PC-3 (cell line): ENCODE results near the gene RESP18. TPM values are rescaled to one million over a fixed set of nuclear protein-coding genes. Genes with fewer than 3 reads are reported as not detected.

Experiments used
- ATAC-seq: fragments of 200-7000 bp; cut with Tn5 transposase; 2 replicates; pipeline ENCODE4 v1.9.1; 2020; ENCODE audit warnings: mild to moderate bottlenecking, moderate library complexity
- BruUV-seq: library from RNA; stranded (reverse); fragments of 400-500 nt; replicated peaks from 2 replicates; lab custom pipeline; 2021; lab: Mats Ljungman, UMichigan
- CTCF ChIA-PET: fragments of 300-600 bp; sonication (Branson Sonifier 250); formaldehyde crosslinking; loops from one replicate; lab custom pipeline; 2022; ENCODE audit warnings: antibody characterized with exemption; lab: Charles Lee
- POLR2A ChIA-PET: fragments of 300-600 bp; sonication (Branson Sonifier 250); formaldehyde crosslinking; loops from one replicate; lab custom pipeline; 2022; ENCODE audit warnings: antibody characterized with exemption; ENCODE audit not compliant: unreplicated experiment; lab: Charles Lee
- DNase-seq: peaks from one replicate; pipeline ENCODE4 v3.0.0-alpha.2; 2015
- H2AFZ ChIP-seq: fragments of 300-600 bp; sonication (generic); 2 replicates; pipeline ENCODE4 v1.6.0; 2016; ENCODE audit warnings: antibody characterized with exemption, low read length
- H3F3A ChIP-seq: fragments of 300-600 bp; sonication (generic); one replicate; pipeline ENCODE4 v1.6.0; 2017; ENCODE audit warnings: antibody characterized with exemption, low read length, control low read depth, mild to moderate bottlenecking; ENCODE audit not compliant: unreplicated experiment
- H3K27ac ChIP-seq: fragments of 300-600 bp; sonication (generic); 2 replicates; pipeline ENCODE4 v1.5.1; 2016; ENCODE audit warnings: mild to moderate bottlenecking, low read length
- H3K27me3 ChIP-seq: fragments of 300-600 bp; sonication (generic); 2 replicates; pipeline ENCODE4 v1.6.1; 2016; ENCODE audit warnings: low read length, mixed read lengths
- H3K36me3 ChIP-seq: fragments of 300-600 bp; sonication (generic); 2 replicates; pipeline ENCODE4 v1.6.1; 2016; ENCODE audit warnings: low read depth, mixed run types, low read length, mixed read lengths
- H3K4me1 ChIP-seq: fragments of 300-600 bp; sonication (generic); 2 replicates; pipeline ENCODE4 v1.5.1; 2016; ENCODE audit warnings: low read length; ENCODE audit not compliant: insufficient read depth
- H3K4me2 ChIP-seq: fragments of 300-600 bp; sonication (generic); 2 replicates; pipeline ENCODE4 v1.6.0; 2016; ENCODE audit warnings: low read length
- H3K4me3 ChIP-seq: fragments of 300-600 bp; sonication (generic); 2 replicates; pipeline ENCODE4 v1.5.1; 2016; ENCODE audit warnings: mild to moderate bottlenecking, low read length, mixed read lengths
- H3K79me2 ChIP-seq: fragments of 300-600 bp; sonication (generic); 2 replicates; pipeline ENCODE4 v1.6.1; 2017; ENCODE audit warnings: low read length, mixed read lengths
- H3K9ac ChIP-seq: fragments of 300-600 bp; sonication (generic); 2 replicates; pipeline ENCODE4 v1.6.0; 2016; ENCODE audit warnings: mild to moderate bottlenecking, low read length
- H3K9me2 ChIP-seq: fragments of 300-600 bp; sonication (generic); replicated peaks from 2 replicates; pipeline ENCODE4 v1.6.1; 2016; ENCODE audit warnings: mixed run types, low read length, mixed read lengths
- H3K9me3 ChIP-seq: fragments of 300-600 bp; sonication (generic); 2 replicates; pipeline ENCODE4 v1.6.1; 2016; ENCODE audit warnings: low read length, mixed read lengths
- H4K20me1 ChIP-seq: fragments of 300-600 bp; sonication (generic); 2 replicates; pipeline ENCODE4 v1.6.1; 2016; ENCODE audit warnings: low read length, mixed read lengths
- EZH2 ChIP-seq: fragments of 300-600 bp; sonication (generic); IDR thresholded peaks from one replicate; pipeline ENCODE4 v1.6.1; 2017; ENCODE audit warnings: antibody characterized with exemption, mild to moderate bottlenecking, low read length; ENCODE audit not compliant: unreplicated experiment
- EZH2phosphoT487 ChIP-seq: fragments of 300-600 bp; sonication (generic); IDR thresholded peaks from 2 replicates; pipeline ENCODE4 v1.6.1; 2018; ENCODE audit warnings: mild to moderate bottlenecking, antibody characterized with exemption, low read length, borderline replicate concordance
- intact Hi-C: fragments of 100-400 bp; cut with micrococcal nuclease; formaldehyde crosslinking; loops from 2 replicates; pipeline ENCODE4 v1.9.0; 2023
- total RNA-seq: library from RNA; depleted of rRNA; stranded (reverse); fragments of >200 nt; gene quantifications from 2 replicates; pipeline ENCODE4 v1.2.3, GENCODE V29; 2014
- TF ChIP-seq, protein P1 (sequence below): fragments of 300-600 bp; sonication (generic); conservative IDR thresholded peaks from 2 replicates; pipeline ENCODE4 v1.5.1; 2017; ENCODE audit warnings: antibody characterized with exemption, low read depth, mild to moderate bottlenecking, low read length

The RESP18 gene
- total RNA-seq, 1 experiment from 2014 or later, result not detected

DNA sequence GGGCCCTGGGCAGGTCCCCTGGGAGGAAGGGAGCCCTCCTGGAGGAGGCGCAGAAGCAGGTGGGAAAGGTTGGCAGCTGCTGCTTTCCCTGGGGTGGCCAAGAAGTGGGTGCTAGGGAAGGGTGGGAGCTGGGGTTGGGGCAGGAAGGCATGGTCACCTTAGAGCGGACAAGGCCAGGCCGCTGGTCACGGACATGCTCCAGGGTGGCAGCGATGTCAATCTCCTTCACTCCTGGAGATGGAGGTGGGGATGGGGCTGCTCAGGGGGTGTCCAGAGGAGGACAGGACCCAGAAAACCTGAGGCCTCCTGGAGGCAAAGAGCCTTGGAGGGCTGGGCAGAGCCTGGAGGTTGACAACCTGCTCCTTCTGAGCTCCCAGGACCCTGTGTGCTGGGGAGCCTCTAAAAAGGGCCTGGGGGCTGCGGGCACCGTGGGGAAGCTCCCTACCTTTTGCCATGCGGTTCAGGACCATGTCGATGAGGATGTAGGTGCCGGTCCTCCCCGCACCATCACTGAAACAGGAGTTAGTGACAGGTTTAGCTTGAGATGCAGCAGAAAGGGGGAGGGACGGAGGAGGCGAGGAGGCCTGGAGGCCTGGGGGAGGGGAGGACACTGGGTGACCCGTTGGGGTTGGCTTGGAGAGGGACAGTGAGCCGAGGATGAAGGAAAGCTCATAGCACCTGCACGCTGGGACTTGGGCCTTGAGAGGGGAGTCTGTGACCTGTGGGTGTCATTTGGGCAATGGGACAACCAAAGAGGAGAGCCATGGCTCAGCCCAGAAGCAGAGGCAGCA lies 42.0 kb downstream of the RESP18 start:
- no peaks in the 10 kb centered on the region for H3F3A ChIP-seq
- ATAC-seq, result no peak
- H3K4me2 ChIP-seq, result no peak overlapping the region
- CTCF ChIA-PET, result no interaction called here
- peaks cover 23% of the 10 kb centered on the region for H3K4me1 ChIP-seq
- H2AFZ ChIP-seq, result no peak overlapping the region
- no peaks in the 10 kb centered on the region for H3K36me3 ChIP-seq
- no peak overlapping the region for H3K4me3 ChIP-seq
- no peak for DNase-seq
- H4K20me1 ChIP-seq, result no peaks in the 10 kb centered on the region
- H3K9me2 ChIP-seq, result no peaks in the 10 kb centered on the region
- intact Hi-C loops, result no loop called here
- BruUV-seq, result no TSS peak
- TF ChIP-seq, protein P1, sequence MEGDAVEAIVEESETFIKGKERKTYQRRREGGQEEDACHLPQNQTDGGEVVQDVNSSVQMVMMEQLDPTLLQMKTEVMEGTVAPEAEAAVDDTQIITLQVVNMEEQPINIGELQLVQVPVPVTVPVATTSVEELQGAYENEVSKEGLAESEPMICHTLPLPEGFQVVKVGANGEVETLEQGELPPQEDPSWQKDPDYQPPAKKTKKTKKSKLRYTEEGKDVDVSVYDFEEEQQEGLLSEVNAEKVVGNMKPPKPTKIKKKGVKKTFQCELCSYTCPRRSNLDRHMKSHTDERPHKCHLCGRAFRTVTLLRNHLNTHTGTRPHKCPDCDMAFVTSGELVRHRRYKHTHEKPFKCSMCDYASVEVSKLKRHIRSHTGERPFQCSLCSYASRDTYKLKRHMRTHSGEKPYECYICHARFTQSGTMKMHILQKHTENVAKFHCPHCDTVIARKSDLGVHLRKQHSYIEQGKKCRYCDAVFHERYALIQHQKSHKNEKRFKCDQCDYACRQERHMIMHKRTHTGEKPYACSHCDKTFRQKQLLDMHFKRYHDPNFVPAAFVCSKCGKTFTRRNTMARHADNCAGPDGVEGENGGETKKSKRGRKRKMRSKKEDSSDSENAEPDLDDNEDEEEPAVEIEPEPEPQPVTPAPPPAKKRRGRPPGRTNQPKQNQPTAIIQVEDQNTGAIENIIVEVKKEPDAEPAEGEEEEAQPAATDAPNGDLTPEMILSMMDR, result no peak
- TF ChIP-seq EZH2phosphoT487 (no peak), EZH2 (no peak)
- no peaks in the 10 kb centered on the region for H3K79me2 ChIP-seq
- POLR2A ChIA-PET, result no interaction called here
- no peaks in the 10 kb centered on the region for H3K27me3 ChIP-seq
- H3K9me3 ChIP-seq, result no peaks in the 10 kb centered on the region
- H3K27ac ChIP-seq, result no peak overlapping the region
- no peak overlapping the region for H3K9ac ChIP-seq

DNA sequence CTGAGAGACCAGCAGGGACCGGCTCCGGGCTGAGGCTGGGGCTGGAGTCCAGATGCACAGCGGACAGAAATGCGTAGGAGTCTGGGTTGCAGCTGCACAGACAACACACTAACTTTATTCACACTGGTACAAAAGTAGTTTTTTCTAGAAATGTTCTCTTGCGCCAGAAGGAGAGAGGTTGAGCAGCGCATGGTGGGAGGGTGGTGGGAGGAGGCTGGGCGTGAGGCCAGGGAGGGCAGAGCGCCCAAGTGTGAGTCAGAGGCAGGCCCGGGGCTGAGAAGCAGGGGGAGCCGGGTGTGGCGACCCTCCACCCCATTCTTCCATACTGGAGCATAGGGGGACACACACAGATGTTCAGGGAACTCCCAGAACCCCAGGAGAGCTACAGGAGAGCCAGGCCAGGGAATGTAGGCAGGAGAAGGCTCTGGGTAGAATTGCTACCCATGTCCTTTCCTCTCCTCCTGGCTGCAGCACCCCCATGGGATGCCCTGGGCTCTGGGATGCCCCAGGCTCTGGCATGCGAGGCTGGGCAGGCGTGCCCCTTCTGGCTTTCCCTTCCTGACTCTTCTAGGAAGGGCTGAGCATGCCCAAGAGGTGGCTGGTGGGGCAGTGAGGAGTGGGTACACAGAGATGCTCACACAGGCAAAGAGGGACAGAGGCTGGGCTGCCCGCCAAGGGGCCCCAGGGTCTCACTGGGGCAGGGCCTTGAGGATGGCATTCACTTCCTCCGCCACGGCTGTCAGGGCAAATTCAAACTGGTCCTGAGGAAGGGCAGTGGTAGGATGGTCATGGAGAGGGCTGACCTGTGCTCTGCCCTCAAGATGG lies 42.8 kb downstream of the RESP18 start:
- ATAC-seq (peak; percentile 52), DNase-seq (peak; percentile 72)
- ChIA-PET CTCF (no interaction called here), POLR2A (no interaction called here)
- no peaks in the 10 kb centered on the region for H3F3A ChIP-seq
- no peak overlapping the region for H3K27ac ChIP-seq
- no peak overlapping the region for H2AFZ ChIP-seq
- H3K4me1 ChIP-seq, result peaks cover 18% of the 10 kb centered on the region
- no TSS peak for BruUV-seq
- H3K4me3 ChIP-seq, result no peak overlapping the region
- TF ChIP-seq, protein P1, result no peak
- TF ChIP-seq EZH2phosphoT487 (no peak), EZH2 (no peak)
- no peaks in the 10 kb centered on the region for H3K9me2 ChIP-seq
- peak overlapping the region; percentile 42 for H3K4me2 ChIP-seq
- no peaks in the 10 kb centered on the region for H3K9me3 ChIP-seq
- H3K79me2 ChIP-seq, result no peaks in the 10 kb centered on the region
- peaks cover 3% of the 10 kb centered on the region; the same call in 1 of the 2 replicates for H3K36me3 ChIP-seq
- H3K9ac ChIP-seq, result no peak overlapping the region
- H4K20me1 ChIP-seq, result no peaks in the 10 kb centered on the region
- H3K27me3 ChIP-seq, result no peaks in the 10 kb centered on the region
- intact Hi-C loops, result no loop called here
